NCI-H82 treated with DMSO at 0.1 percent for 48 hours (cell line): ENCODE data around the gene NOC2L.
A peak's percentile ranks its signal among the peaks of the same experiment; 100 is the strongest.
"Not testable (repeated sequence)": the region's sequence is repeated elsewhere in the genome, so short reads cannot be mapped to it uniquely, and the experiment has no call there.

Experiments used
- DNase-seq: peaks from one replicate; lab custom pipeline; 2025; ENCODE audit not compliant: unreplicated experiment; lab: John Stamatoyannopoulos, UW

Gene NOC2L

GRCh38 chr1:904310-904950 is 54.6 kb downstream of the NOC2L start:
- peak; percentile 42 for DNase-seq

- no peak for DNase-seq
Observed at GRCh38 chr1:903721-904271, 55.3 kb downstream of the NOC2L start.

- DNase-seq: no peak
Observed at GRCh38 chr1:903305-903704, 55.8 kb downstream of the NOC2L start.

GRCh38 chr1:902802-903201 is 56.3 kb downstream of the NOC2L start:
- DNase-seq: no peak

GRCh38 chr1:901108-901859 is 57.8 kb downstream of the NOC2L start:
- DNase-seq: no peak

- no peak for DNase-seq
Observed at GRCh38 chr1:899636-900317, 59.3 kb downstream of the NOC2L start.

GRCh38 chr1:897951-898350 is 61.1 kb downstream of the NOC2L start:
- DNase-seq: not testable (repeated sequence)

- DNase-seq: no peak
Observed at GRCh38 chr1:897226-897625, 61.8 kb downstream of the NOC2L start.
